HEK293T (cell line): Measurements from ENCODE around the gene FAM171A2.

Source experiments
- CTBP1 ChIP-seq: fragments of 450-650 bp; IDR thresholded peaks from 2 replicates; pipeline ENCODE4 v1.6.1; 2016; ENCODE audit warnings: borderline replicate concordance
- FOXA1 ChIP-seq: fragments of 450-650 bp; IDR thresholded peaks from 2 replicates; pipeline ENCODE4 v1.6.1; 2016; ENCODE audit warnings: mild to moderate bottlenecking
- FOXK2 ChIP-seq: fragments of 450-650 bp; IDR thresholded peaks from 2 replicates; pipeline ENCODE4 v1.6.1; 2016; ENCODE audit warnings: mild to moderate bottlenecking
- HDGF ChIP-seq: fragments of 450-650 bp; IDR thresholded peaks from 2 replicates; pipeline ENCODE4 v1.6.1; 2017; ENCODE audit warnings: antibody characterized with exemption, borderline replicate concordance
- SUZ12 ChIP-seq: fragments of 450-650 bp; IDR thresholded peaks from 2 replicates; pipeline ENCODE4 v1.6.1; 2016; ENCODE audit warnings: mild to moderate bottlenecking
- TARDBP ChIP-seq: fragments of 450-650 bp; IDR thresholded peaks from 2 replicates; pipeline ENCODE4 v1.6.1; 2016
- ZNF384 ChIP-seq: fragments of 450-650 bp; IDR thresholded peaks from 2 replicates; pipeline ENCODE4 v1.6.1; 2016

- TF ChIP-seq CTBP1 (no peak), FOXK2 (no peak), SUZ12 (no peak), ZNF384 (no peak), FOXA1 (no peak), HDGF (no peak), TARDBP (no peak)
These were observed 15.2 kb downstream of the FAM171A2 start for GRCh38 chr17:44348234-44348987.
